ENCODE data around the gene NBPF12.
A peak's percentile ranks its signal among the peaks of the same experiment; 100 is the strongest.
"Not testable (repeated sequence)": the region's sequence is repeated elsewhere in the genome, so short reads cannot be mapped to it uniquely, and the experiment has no call there.

The NBPF12 gene, protein sequence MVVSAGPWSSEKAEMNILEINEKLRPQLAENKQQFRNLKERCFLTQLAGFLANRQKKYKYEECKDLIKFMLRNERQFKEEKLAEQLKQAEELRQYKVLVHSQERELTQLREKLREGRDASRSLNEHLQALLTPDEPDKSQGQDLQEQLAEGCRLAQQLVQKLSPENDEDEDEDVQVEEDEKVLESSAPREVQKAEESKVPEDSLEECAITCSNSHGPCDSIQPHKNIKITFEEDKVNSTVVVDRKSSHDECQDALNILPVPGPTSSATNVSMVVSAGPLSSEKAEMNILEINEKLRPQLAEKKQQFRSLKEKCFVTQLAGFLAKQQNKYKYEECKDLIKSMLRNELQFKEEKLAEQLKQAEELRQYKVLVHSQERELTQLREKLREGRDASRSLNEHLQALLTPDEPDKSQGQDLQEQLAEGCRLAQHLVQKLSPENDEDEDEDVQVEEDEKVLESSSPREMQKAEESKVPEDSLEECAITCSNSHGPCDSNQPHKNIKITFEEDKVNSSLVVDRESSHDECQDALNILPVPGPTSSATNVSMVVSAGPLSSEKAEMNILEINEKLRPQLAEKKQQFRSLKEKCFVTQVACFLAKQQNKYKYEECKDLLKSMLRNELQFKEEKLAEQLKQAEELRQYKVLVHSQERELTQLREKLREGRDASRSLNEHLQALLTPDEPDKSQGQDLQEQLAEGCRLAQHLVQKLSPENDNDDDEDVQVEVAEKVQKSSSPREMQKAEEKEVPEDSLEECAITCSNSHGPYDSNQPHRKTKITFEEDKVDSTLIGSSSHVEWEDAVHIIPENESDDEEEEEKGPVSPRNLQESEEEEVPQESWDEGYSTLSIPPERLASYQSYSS (N-terminal part only)

DNA sequence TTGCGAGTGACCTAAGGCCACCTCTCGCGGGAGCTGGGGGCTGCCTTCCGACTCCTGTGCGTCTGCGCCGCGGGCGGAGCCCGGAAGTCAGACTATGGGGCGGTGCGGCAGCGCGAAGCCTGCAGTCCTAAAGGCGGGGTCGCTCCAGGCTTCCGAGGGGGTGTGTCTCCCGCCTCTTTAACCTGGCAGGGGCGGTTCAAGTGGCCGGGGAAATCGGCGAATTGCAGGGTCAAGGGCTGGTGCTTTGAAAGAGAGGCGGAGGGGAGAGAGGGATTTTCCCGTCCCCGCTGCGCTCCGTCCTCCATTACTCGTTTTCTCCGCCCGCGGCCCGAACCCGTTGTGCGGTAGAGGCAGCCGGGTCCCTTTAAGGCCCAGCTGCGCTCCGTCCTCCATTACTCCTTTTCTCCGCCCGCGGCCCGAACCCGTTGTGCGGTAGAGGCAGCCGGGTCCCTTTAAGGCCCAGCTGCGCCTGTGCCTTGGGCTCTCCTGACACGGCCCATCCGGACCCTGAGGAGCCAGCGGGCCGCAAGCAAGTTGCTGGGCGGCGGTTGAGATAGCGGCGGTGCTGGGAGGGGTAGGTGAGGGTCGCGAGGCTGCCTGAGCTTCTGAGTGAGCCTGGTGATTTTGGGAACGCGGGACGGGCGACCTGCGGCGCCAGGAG, at the start of gene NBPF12:
TSS of gene NBPF12 (plus strand) at position 83 of the 661 bp plus-strand sequence. CDS start 21,820 bp downstream, outside the sequence.
- peak; percentile 82 for DNase-seq

DNA sequence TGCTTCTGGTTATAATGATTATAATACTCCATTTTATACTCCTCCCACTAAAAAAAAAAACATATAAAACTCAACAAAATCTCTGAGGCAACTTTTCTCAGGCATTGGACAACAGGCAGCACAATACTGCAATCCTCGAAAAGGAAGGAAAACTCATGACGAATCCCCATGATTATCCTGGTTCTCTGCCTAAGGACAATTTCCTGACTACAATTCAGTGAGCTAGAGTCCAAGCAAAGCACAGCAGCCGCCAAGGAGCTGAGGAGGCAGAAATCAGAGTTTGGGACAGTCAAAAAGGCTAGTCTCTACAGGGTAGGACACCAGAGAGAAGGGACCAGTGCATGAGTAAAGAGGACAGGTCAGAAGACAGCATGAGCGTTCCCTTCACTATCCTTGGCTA, 46.8 kb upstream of the NBPF12 start:
- not testable (repeated sequence) for DNase-seq

DNA sequence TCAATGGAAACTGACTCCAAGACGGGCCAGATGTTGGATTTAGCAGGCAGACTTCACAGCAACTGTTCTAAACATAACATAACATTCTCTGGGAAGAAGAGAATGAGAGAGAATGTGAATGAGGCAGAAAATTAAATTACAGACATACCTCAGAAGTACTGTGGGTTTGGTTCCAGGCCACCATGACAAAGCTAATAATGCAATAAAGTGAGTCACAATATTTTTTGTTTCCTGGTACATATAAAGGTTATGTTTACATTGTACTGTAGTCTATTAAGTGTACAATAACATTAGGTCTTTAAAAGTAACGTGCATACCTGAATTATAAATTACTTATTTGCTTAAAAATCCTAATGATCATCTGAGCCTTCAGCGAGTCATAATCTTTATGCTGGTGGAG, 45.8 kb upstream of the NBPF12 start:
- DNase-seq = not testable (repeated sequence)

DNA sequence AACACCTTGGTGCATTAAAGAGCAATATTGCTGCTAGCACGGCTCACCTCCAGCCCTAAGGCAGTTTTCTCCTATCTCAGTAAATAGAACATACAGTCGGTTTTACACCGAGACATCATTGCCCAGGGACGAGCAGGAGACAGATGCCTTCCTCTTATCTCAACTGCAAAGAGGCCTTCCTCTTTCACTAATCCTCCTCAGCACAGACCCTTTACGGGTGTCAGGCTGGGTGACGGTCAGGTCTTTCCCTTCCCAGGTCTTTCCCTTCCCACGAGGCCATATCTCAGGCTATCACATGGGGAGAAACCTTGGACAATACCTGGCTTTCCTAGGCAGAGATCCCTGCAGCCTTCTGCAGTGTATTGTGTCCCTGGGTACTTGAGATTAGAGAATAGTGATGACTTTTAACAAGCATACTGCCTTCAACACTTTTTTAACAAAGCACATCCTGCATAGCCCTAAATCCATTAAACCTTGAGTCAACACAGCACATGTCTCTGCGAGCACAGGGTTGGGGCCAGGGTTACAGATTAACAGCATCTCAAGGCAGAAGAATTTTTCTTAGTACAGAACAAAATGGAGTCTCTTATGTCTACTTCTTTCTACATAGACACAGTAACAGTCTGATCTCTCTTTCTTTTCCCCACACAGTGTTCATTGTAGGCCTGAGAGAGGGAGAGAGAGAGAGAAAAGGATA, 30.4 kb upstream of the NBPF12 start:
- DNase-seq = not testable (repeated sequence)

DNA sequence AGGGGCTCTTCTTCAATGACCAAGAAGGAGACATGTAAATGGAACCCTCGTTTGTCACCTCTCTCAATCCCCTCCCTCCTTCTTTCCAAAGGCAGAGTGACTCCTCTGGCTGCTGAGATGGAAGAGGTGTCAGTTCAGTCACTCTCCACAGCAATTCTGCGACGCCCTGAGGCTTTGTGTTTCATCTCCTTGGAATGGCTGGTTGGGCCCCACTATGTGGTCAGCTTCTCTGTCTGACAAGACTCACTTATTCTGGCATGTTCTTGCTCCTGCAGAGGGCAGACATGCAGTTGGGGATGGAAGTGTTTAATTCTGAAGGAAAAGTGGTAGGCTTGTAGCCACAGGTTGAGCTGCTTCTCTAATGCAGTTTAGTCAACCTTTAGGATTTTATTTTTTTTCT, 25.1 kb upstream of the NBPF12 start:
- DNase-seq = not testable (repeated sequence)

DNA sequence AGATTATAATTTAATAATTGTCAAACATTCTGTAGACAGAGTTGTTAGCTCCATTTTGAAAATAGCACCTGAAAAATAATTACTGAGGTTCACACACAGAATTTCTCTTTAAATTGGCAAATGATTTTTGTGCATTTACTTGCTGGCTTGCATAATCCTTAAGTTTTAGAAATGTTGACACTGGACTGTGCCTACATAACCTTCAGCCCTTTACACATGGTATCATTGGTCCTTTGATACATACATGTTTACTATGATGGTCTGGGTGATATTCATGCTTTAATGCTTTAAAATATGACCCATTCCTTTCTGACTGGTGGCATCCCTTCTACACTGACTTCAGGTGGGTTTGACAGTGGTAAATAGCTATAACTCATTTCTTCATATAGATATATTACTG, 17.3 kb upstream of the NBPF12 start:
- not testable (repeated sequence) for DNase-seq

DNA sequence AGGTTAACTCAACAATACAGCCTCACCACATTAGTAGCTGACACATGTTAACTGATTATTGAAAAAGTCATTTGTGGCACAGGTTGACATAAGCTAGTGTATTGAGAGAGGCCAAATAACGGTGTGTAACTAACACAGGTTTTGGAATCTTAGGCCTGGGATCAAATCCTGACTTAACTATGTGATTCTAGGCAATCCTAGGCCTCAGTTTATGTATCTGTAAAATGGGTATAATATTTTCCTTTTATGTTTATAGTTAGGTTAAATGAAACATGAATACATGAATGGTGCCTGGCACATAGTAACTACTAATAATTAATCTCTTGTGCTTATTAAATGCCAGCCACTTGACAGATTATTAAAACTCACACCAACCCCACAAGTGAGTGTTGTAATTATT, 15.5 kb upstream of the NBPF12 start:
- DNase-seq = not testable (repeated sequence)

DNA sequence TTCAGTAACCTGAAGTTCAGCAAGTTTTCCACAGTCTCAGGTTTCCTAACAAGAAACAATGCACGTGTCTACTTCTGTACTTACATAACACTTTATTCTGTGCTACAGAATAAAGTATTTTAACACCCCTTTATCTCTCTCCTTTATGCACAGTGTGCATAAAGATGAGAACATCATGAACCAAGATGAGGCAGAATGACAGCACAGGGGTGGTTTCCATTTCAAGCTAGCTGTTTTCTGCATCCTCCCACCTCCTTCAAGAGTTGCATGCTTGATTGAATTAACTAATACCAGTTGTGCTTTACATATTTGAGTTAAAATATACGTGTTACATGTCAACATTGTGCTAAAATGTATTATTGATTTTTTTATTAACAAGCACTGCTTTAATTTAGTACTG, 14.0 kb upstream of the NBPF12 start:
- not testable (repeated sequence) for DNase-seq

DNA sequence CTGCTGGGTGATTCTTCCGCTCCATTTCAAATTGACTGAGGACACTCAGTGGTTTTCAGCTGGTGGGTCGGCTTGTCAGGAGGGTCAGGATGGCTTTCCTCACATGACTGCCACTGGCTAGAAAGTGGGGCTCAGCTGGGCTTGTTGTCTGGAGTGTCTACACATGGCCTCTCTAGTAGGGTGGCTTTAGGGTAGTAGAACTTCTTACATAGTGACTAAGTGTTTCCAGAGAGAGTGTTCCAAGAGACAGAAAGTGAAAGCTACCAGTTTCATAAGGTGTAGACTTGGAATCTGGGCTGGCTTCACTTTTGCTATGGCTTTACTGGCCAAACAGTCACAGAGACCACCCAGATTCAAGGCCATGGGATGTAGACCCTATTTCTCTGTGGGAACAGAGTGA, 11.7 kb upstream of the NBPF12 start:
- not testable (repeated sequence) for DNase-seq

DNA sequence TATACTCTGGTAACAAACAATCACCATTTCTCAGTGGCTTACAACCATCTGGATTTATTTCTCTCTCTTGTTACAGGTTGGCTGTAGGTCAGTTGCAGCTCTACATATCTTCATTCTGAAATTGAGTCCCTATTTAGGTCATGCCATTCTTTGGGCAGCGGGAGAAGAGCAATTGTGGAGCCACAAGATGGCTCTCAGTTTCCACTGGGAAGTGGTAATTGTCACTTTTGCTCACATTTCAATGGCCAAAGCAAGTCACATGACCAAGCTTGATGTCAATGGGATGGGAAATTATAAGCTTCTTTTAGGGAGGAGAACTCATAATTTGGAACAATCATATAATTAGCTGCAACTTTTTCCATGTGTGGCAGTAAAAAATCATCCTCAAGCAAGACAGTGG, 7.9 kb upstream of the NBPF12 start:
- not testable (repeated sequence) for DNase-seq

DNA sequence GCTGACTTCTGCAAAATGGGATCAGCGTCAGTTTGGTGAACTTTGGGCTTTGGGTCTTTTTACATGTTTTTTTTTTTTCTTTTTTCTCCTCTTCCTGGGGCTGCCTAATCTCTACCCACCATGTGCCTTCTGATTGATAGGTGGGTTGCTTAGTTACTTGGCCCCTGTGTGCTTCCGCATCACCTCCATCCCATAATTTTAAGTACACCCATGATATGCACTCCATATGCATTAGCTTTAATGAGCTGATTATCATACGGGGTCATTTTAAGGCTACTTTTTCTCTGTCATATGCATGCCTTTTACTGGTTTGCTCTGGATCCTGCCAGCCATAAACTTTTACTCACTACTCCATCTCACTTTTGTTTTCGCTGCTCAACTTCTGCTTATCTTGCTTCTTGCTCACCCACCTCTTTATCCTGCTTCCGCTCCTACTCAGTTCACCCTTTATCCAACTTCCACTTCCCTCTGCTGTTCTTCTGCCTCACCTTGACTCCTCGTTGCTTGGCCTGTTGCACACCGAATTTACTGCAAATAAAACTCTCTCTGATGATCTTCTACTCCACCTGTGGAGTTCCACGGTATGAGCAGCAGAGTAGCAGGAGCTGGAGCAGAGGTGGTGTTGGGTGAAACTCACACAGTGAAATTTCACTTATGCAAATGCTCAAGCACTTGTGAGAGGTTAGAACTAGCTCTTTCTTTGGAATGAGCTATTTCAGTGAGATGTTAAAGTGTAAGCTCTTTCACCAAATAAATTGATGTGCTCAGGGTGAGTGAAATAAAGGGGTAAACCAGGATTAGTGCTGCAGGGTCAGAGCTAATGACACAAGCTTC, 3.5 kb upstream of the NBPF12 start:
- not testable (repeated sequence) for DNase-seq

DNA sequence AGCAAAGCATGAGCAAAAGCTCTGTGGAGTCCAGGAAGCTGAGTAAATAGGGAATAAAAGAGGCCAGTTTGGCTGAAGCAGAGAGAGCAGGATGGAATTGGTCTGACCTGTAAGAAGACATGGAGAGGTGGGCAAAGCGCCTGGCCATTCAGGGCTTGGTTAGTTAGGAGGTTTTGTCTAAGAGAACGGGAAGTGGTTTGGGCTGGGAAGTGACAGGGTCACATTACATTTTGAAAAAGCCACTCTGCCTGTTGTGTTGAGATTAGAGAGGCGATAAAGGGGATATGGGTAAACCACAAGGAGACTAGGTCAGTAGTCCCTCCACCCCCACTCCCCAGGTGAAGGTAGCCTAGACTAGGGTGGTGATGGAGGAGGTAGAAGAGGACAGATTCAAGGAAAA, 662 bp upstream of the NBPF12 start:
- DNase-seq = not testable (repeated sequence)

DNA sequence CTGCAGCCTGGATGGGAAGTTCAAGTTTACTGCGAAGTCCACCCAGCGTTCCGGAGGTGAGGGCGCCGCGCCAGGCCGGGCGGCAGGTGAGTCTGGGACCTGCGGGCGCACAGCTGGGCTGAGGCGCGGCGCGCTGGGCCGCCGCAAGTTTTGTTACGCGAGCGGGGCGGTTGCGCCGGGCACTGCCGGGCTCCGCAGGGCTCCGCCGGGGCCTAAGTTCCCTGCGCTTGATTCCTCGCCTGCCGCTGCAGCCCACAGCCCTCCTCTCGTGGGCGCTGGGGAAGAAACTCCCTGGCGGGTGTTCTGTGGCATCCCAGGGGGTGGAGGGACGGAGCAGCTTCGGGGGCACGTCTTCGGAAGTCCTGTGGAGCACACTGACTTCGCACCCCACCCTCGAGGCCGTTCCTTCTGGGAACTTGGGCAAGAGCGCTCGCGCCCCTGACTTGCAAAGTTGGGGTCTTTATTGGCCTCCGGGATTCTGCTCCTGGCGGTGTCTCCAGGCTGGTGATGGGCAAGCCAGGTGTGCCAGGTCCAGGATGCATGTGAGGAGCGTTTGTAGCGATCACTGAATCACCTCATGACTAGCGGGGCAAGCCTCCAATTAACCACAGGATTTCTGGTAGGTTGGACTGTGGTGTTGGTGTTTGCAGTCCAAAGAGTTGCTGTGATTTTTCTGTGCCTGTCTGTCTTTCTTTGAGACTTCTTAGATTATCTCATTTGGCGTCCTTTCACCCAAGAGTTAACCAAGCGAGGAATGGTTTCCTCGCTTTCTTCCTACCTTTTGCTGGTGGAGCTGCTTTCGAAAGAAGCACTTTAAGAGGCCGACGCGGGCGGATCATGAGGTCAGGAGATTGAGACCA, 1.0 kb downstream of the NBPF12 start:
- DNase-seq = peak; percentile 17

DNA sequence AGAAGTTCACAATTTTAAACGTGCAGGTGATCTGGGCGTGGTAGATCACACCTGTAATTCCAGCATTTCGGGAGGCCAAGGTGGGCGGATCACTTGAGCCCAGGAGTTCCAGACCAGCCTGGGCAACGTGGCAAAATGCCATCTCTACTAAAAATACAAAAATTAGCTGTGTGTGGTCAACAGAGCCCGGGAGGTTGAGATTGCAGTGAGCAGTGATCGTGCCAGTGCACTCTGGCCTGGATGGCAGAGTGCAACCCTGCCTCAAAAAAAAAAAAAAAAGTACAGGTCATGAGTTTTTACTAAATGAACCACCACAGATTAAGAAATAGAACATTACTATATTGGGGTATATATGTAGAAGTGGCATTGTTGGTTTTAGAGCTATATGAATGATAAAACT, 2.2 kb downstream of the NBPF12 start:
- DNase-seq = not testable (repeated sequence)

DNA sequence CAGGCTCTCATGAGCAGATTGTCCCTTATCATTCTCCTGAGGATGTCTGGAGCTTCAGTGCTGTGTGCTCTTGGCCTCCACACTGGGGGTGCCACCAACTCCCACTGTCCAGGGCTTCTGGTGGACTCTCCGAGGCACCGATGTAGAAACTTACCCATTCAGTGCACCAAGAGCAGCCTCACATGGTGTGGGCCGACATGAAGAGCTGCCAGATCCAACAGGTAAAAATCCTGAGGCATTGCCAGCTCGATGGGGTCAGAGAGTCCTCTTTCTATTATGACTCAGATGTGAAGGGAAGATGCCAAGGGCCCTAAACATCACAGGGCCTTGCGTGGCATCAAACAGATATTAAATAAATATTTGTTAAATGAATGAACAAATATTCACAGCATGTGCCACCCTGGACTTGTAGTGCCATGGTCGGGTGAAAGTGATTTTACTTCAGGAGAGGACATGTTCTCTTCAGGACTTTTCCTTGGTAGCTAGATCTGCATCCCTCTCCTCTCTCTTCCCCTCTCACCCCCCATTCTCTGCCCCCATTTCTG, 5.3 kb downstream of the NBPF12 start:
- DNase-seq = not testable (repeated sequence)

DNA sequence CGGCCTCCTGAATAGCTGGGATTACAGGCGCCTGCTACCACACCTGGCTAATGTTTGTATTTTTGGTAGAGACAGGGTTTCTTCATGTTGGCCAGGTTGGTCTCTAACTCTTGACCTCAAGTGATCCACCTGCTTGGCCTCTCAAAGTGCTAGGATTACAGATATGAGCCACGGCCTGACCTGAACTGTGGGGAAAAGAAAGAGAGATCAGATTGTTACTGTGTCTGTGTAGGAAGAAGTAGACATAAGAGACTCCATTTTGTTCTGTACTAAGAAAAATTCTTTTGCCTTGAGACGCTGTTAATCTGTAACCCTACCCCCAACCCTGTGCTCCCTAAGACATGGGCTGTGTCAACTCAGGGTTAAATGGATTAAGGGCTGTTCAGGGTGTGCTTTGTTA, 10.0 kb downstream of the NBPF12 start:
- DNase-seq = not testable (repeated sequence)

DNA sequence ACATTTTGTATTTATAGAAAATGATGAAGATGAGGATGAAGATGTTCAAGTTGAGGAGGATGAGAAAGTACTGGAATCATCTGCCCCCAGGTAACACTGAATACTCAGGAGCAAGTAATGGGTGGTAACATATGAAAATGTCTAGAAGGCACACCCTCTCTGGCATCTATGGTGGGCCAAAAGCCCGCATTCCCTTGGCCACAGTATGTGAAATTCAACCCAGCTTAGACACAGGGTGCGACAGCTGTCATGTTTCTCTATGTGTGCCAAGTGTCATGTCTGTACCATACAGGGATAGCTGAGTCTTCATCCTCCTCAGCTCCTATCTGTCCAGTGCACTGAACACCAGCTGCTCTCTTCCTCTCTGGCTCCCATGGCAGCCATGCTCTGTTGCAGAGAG, 26.2 kb downstream of the NBPF12 start:
- not testable (repeated sequence) for DNase-seq

DNA sequence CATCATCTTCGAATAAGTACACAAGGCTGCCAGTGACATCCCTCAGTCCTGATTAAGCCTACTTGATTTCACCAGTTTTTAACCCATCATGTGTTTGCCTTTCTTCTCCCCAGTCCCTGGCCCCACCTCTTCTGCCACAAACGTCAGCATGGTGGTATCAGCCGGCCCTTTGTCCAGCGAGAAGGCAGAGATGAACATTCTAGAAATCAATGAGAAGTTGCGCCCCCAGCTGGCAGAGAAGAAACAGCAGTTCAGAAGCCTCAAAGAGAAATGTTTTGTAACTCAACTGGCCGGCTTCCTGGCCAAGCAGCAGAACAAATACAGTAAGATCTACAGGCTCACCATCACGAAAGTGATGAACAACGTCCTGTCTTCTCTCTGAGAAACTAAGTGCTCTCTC, 28.2 kb downstream of the NBPF12 start:
- DNase-seq = not testable (repeated sequence)

DNA sequence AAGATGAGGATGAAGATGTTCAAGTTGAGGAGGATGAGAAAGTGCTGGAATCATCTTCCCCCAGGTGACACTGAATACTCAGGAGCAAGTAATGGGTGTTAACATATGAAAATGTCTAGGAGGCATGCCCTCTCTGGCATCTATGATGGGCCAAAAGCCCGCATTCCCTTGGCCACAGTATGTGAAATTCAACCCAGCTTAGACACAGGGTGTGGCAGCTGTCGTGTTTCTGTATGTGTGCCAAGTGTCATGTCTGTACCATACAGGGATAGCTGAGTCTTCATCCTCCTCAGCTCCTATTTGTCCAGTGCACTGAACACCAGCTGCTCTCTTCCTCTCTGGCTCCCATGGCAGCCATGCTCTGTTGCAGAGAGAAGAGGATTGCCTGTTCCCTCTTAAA, 32.5 kb downstream of the NBPF12 start:
- DNase-seq = not testable (repeated sequence)

DNA sequence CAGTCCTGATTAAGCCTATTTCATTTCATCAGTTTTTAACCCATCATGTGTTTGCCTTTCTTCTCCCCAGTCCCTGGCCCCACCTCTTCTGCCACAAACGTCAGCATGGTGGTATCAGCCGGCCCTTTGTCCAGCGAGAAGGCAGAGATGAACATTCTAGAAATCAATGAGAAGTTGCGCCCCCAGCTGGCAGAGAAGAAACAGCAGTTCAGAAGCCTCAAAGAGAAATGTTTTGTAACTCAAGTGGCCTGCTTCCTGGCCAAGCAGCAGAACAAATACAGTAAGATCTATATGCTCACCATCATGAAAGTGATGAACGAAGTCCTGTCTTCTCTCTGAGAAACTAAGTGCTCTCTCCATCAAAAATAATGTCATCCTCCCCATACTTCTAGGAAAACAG, 34.6 kb downstream of the NBPF12 start:
- DNase-seq = not testable (repeated sequence)
